Fibroblast of lung (primary cell): ENCODE results near the gene ZNF503. TPM values are rescaled to one million over a fixed set of nuclear protein-coding genes. Genes with fewer than 3 reads are reported as not detected.

ENCODE experiments used
- DNase-seq, 2 donors: peaks; one replicate each; pipeline versions ENCODE4 v3.0.0 to v3.0.0-alpha.2; 2010; ENCODE audit warnings: low read depth in 2 of 2
- H2AFZ ChIP-seq: 2 replicates; pipeline ENCODE4 v1.5.1; 2012; ENCODE audit warnings: low read length, control low read depth, inconsistent platforms
- H3K27ac ChIP-seq: 2 replicates; pipeline ENCODE4 v1.5.1; 2011; ENCODE audit warnings: low read length, control low read depth; ENCODE audit not compliant: insufficient read depth
- H3K27me3 ChIP-seq: 2 replicates; pipeline ENCODE4 v1.5.1; 2011; ENCODE audit warnings: mild to moderate bottlenecking, low read length; ENCODE audit not compliant: control insufficient read depth, insufficient read depth
- H3K36me3 ChIP-seq: 2 replicates; pipeline ENCODE4 v1.5.1; 2011; ENCODE audit warnings: low read length; ENCODE audit not compliant: control insufficient read depth, insufficient read depth
- H3K4me1 ChIP-seq: 2 replicates; pipeline ENCODE4 v1.5.1; 2011; ENCODE audit warnings: low read length; ENCODE audit not compliant: control insufficient read depth, insufficient read depth; ENCODE audit errors: extremely low read depth
- H3K4me2 ChIP-seq: 2 replicates; pipeline ENCODE4 v1.5.1; 2011; ENCODE audit warnings: low read length, control low read depth; ENCODE audit not compliant: insufficient read depth; ENCODE audit errors: extremely low read depth
- H3K4me3 ChIP-seq, 4 experiments: fragments of 200-600 bp in 1 of 4; sonication (generic) in 1 of 4; replicated peaks in 1 of 4; 2 replicates each; pipeline ENCODE4 v1.5.1; 2011 to 2016; ENCODE audit warnings: low read length in 4 of 4, low read depth in 3 of 4, mild to moderate bottlenecking in 3 of 4, control low read depth in 2 of 4, inconsistent platforms in 1 of 4, mixed read lengths in 1 of 4; ENCODE audit not compliant: insufficient read depth in 1 of 4; ENCODE audit errors: control extremely low read depth in 1 of 4
- H3K79me2 ChIP-seq: 2 replicates; pipeline ENCODE4 v1.5.1; 2012; ENCODE audit warnings: mild to moderate bottlenecking, low read length, inconsistent platforms; ENCODE audit not compliant: control insufficient read depth, insufficient read depth
- H3K9ac ChIP-seq: 2 replicates; pipeline ENCODE4 v1.5.1; 2011; ENCODE audit warnings: mild to moderate bottlenecking, low read length, control low read depth; ENCODE audit not compliant: insufficient read depth
- H3K9me3 ChIP-seq: 2 replicates; pipeline ENCODE4 v1.5.1; 2012; ENCODE audit warnings: low read depth, low read length; ENCODE audit not compliant: control insufficient read depth, insufficient read depth
- H4K20me1 ChIP-seq: 2 replicates; pipeline ENCODE4 v1.5.1; 2011; ENCODE audit warnings: low read length; ENCODE audit not compliant: control insufficient read depth, insufficient read depth; ENCODE audit errors: extremely low read depth
- CTCF ChIP-seq, 2 donors: IDR thresholded peaks in 1 of 2; conservative IDR thresholded peaks in 1 of 2; 1 replicate in 1 of 2; 2 replicates in 1 of 2; pipeline ENCODE4 v1.5.1; 2011 to 2012; ENCODE audit warnings: low read length in 2 of 2, control low read depth in 1 of 2, inconsistent platforms in 1 of 2, low read depth in 1 of 2, mild to moderate bottlenecking in 1 of 2
- EZH2 ChIP-seq: IDR thresholded peaks from 2 replicates; pipeline ENCODE4 v1.5.1; 2012; ENCODE audit warnings: low read length, control low read depth, mild to moderate bottlenecking; ENCODE audit errors: missing control alignments
- polyA plus RNA-seq, 2 donors: library from polyadenylated mRNA; depleted of rRNA in 1 of 2; stranded (reverse) in 1 of 2; unstranded in 1 of 2; fragments of >200 nt; gene quantifications; 2 replicates each; pipeline ENCODE4 v1.2.1, GENCODE V29; 2011 to 2012; ENCODE audit warnings: missing spikeins in 1 of 2
- total RNA-seq: library from RNA; depleted of rRNA; stranded (reverse); fragments of >200 nt; gene quantifications from 2 replicates; pipeline ENCODE4 v1.2.1, GENCODE V29; 2014

The ZNF503 gene
- total and polyA plus RNA-seq, 2 donors (not counting 1 experiment from before 2014, with no cell fraction given) = 4.9 to 7.1 TPM

DNA sequence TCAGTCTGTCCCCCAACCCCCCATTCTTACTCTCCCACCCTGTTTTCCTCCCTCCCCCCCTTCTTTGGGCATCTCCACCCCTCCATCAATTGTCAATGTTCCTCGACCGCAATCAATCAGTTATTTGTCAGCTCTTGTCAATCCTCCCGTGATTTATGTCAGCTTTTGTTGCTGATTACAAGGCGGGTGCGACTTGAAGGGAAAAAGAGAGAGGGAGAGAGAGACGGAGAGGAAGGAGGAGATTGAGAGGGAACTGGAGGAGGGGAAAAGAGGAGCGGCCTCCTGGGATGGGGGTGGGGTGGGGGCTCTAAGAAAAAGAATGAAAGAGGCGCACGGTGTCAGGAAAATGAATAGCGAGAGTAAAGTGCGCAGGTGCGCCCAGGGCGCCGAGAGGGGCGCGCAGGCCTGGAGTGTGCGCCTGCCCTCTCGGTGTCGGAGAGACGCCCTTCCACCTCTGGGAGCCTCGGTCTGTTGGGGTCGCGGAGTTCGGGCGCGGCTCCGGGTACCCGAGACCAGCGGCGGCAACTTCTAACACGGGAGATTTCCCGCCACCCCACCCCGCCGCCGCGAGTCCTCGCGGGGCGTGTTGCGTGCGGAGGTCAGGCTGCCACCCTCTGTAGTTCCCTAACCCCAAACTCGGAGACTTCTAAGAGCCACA is 1.1 kb upstream of the ZNF503 start:
- Histone ChIP-seq H3K27ac (peak overlapping the region; percentile 95), H3K27me3 (no peaks in the 10 kb centered on the region), H3K9me3 (no peaks in the 10 kb centered on the region), H3K4me3 (peak overlapping the region; percentile 78 to 98 (median 88)), H3K36me3 (peaks cover 7% of the 10 kb centered on the region), H3K79me2 (peaks cover 34% of the 10 kb centered on the region), H3K4me2 (peak overlapping the region; percentile 97), H2AFZ (peak overlapping the region; percentile 78), H3K9ac (peak overlapping the region; percentile 44), H3K4me1 (peaks cover 2% of the 10 kb centered on the region), H4K20me1 (no peaks in the 10 kb centered on the region)
- DNase-seq = no peak
- TF ChIP-seq EZH2 = no peak
- TF ChIP-seq CTCF (conservative IDR thresholded peaks at IDR 0.05 in 1 of 2, IDR thresholded peaks at IDR 0.05 in 1 of 2; ENCODE audit: low read depth in 1 of 2, low read length in 2 of 2) = no peak

DNA sequence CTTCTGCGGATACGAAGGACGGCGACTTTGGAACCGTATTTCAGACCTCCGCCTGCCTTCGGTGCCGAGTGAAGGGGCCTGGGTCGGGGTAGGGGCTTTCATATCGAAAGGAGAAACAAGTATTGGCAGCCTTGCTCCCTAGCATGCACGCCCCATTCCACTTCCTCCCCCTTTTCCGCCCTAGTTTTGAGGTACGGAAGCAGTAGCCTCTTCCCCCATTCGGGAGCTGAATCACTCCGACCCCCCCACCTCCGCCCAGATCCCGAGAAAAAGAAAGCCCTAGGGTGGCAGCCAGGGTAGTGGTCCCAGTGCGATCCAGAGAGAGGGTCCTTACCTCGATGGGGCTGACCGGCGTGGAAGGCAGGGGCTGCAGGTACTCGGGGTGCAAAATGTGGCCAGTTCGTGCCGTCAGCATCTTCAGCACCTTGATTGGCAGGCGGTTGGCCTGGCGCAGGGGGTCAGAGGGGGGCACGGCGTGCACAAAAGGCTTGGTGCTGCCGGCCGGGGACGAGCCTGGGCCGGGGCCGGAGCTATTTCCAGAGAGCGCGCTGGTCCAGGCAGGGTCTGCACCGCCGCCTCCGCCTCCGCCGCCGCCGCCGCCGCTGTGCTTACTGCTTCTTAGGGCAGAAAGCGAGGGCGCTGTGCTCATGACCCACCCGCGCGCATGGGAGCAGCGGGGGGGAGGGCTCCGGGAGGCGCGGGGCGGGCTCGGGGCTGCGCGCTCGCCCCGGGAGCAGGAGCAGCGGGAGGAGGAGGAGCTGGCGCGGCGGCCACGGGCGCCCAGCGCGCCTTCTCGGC is 594 bp downstream of the ZNF503 start:
- Histone ChIP-seq H3K27ac (peak overlapping the region; percentile 95), H2AFZ (no peak overlapping the region), H4K20me1 (no peaks in the 10 kb centered on the region), H3K4me2 (peak overlapping the region; percentile 69), H3K4me1 (peaks cover 4% of the 10 kb centered on the region), H3K4me3 (peak overlapping the region; percentile 79 to 98 (median 92)), H3K27me3 (no peaks in the 10 kb centered on the region), H3K9ac (peak overlapping the region; percentile 84), H3K9me3 (no peaks in the 10 kb centered on the region), H3K36me3 (peaks cover 7% of the 10 kb centered on the region), H3K79me2 (peaks cover 44% of the 10 kb centered on the region)
- DNase-seq = peak; percentile 73 to 75
- TF ChIP-seq EZH2 (no peak), CTCF (conservative IDR thresholded peaks at IDR 0.05 in 1 of 2, IDR thresholded peaks at IDR 0.05 in 1 of 2; ENCODE audit: low read depth in 1 of 2, low read length in 2 of 2) (no peak)

- Histone ChIP-seq H3K4me1 (peaks cover 4% of the 10 kb centered on the region), H3K9me3 (no peaks in the 10 kb centered on the region), H3K27ac (peak overlapping the region; percentile 95), H4K20me1 (no peaks in the 10 kb centered on the region), H3K4me3 (peak overlapping the region; percentile 79 to 98 (median 92)), H3K9ac (peak overlapping the region; percentile 84), H3K79me2 (peaks cover 45% of the 10 kb centered on the region), H3K36me3 (peaks cover 7% of the 10 kb centered on the region), H2AFZ (no peak overlapping the region), H3K27me3 (no peaks in the 10 kb centered on the region), H3K4me2 (peak overlapping the region; percentile 69)
- DNase-seq = peak; percentile 36 to 53
- TF ChIP-seq CTCF (conservative IDR thresholded peaks at IDR 0.05 in 1 of 2, IDR thresholded peaks at IDR 0.05 in 1 of 2; ENCODE audit: low read depth in 1 of 2, low read length in 2 of 2) (no peak), EZH2 (no peak)
Observed at GRCh38 chr10:75400163-75400770, 1.3 kb downstream of the ZNF503 start.
